GM12873 (cell line): ENCODE data around the gene ACAD10.

Source experiments
- TF ChIP-seq, protein P1 (sequence below): IDR thresholded peaks from 2 replicates; pipeline ENCODE4 v1.5.1; 2012; ENCODE audit warnings: low read depth, mild to moderate bottlenecking, moderate library complexity, low read length, control low read depth; ENCODE audit not compliant: insufficient read depth; ENCODE audit errors: missing control alignments

Gene ACAD10

DNA sequence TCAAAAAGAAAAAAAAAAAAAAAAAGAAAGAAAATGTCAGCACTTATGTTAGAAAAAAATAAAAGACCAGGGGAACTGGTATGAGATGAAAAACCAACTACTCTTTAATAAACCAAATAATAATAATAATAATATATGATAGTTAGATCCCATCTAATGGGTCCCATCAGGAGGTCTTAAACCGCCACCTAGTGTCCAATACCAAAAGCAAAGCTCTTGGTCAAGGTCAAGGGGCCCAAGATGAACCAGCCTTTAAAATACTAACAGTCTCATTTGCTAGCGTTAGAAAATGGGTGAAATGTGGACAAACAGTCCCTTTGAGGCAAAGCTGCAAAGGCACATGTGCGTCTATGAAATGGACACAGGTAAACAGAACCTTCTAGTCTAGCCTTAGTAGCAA is 12.3 kb upstream of the ACAD10 start:
- TF ChIP-seq, protein P1, sequence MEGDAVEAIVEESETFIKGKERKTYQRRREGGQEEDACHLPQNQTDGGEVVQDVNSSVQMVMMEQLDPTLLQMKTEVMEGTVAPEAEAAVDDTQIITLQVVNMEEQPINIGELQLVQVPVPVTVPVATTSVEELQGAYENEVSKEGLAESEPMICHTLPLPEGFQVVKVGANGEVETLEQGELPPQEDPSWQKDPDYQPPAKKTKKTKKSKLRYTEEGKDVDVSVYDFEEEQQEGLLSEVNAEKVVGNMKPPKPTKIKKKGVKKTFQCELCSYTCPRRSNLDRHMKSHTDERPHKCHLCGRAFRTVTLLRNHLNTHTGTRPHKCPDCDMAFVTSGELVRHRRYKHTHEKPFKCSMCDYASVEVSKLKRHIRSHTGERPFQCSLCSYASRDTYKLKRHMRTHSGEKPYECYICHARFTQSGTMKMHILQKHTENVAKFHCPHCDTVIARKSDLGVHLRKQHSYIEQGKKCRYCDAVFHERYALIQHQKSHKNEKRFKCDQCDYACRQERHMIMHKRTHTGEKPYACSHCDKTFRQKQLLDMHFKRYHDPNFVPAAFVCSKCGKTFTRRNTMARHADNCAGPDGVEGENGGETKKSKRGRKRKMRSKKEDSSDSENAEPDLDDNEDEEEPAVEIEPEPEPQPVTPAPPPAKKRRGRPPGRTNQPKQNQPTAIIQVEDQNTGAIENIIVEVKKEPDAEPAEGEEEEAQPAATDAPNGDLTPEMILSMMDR, result peak; percentile 31

DNA sequence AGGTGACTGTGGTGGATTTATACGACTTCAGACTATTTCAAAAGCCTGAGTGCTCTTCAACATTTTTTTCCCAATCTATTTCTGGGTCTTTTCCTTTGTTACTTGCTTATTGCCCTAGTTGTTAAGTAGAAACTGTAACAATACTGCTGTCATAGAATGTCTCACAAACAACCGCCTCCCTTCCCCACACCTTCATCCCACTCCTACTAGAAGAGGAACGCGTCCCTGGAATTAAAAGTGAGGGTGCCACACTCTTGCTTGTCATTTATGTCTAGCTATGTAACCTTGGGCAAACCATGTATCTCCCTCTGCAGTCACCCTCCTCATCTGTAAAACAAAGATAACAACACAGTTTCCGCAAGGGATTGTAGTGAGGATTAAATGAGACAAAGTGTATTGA is 8.7 kb upstream of the ACAD10 start:
- TF ChIP-seq, protein P1, result no peak

DNA sequence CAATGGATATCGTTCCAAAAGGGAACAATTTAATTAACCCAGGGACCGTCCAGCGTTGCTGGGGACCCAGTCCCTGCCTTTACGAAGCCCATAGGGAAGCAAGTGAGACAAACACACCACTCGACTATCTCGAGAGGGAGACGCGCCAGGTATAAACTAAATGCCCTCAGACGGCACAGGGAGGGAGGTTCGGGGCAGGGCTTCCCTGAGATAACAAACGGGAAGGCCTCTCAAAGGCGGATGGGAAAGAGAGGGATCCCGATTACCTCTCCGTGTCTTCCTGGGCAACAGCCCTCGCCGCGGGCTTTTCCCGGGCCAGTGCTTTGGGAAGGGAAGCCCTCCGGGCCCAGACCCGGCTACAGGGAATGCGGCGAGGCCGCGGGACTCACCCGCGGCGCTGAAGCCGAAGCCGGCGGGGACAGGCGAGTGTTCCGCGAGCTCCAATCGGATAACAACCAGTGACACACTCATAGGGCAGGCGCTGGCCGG is 487 bp upstream of the ACAD10 start:
- TF ChIP-seq, protein P1, result no peak

DNA sequence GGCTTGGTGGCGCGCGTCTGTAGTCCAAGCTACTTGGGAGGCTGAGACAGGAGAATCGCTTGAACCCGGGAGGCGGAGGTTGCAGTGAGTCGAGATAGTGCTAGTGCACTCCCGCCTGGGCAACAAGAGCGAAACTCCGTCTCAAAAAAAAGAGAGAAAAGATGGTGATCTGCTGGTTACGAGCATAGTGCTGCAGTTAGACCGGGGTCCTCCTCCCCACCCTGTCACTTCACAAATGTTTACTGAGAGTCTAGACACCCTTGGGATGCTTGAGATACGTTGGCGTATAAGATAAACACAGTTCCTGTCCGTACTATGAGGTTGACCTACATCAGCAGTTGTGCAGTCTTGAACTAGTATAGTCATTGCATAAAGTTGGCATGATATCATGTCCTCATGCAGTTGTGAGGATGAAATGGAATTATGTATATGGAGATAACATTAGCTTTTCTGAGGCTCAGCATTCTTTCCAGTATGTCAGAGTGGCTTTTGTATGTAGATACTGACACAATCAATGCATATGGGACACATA is 787 bp downstream of the ACAD10 start:
- TF ChIP-seq, protein P1, result no peak

DNA sequence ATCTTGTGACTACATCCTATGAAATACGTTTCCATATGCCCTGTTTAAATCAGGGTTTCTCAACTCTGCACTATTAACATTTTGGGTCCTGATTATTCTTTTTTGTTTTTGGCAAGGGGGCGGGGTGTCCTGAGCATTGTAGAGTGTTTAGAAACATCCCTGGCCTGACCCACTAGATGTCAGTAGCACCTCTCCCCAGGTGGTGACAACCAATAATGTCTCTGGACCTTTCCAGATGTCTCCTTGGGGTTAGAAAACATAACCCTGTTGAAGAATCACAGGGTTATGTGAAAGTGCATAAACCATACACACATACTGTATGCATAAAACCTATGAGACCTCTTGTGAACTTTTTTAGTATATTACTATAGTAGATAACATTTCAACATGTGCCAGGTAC is 1.4 kb downstream of the ACAD10 start:
- TF ChIP-seq, protein P1, result peak; percentile 59

DNA sequence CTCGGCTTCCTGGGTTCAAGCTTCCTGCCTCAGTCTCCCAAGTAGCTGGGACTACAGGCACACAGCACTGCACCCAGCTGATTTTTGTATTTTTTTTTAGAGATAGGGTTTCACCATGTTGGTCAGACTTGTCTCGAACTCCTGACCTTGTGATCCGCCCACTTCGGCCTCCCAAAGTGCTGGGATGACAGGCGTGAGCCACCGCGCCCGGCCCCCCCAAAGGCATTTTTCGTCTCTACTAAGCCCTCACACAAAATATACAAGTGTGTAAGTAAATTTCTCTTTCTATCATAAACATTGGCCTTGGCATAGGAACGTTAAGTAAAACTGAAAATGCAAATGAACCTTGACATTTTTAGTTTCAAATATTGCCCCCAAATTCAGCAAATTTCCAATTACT is 2.1 kb downstream of the ACAD10 start:
- TF ChIP-seq, protein P1, result no peak

DNA sequence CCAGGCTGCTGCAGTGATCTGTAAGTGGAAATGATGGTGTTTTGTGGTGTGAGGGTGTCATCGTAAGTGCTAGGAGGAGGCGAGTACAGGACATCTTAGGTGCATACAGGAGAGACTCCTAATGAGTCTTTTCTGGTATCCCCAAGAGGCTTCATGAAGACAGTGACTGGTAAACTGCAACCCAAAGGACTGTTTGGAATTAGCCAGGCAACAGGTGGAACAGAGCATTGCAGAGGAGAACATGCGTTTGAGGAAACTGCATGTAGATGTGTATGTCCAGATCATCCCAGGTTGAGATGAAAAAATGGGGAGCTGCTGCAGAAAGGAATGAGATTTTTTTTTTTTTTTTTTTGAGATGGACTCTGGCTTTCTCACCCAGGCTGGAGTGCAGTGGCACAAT is 5.4 kb downstream of the ACAD10 start:
- TF ChIP-seq, protein P1, result no peak
